Stomach (tissue), 9 donors: ENCODE measurements around the gene ARHGEF12. TPM values are rescaled to one million over a fixed set of nuclear protein-coding genes. Genes with fewer than 3 reads are reported as not detected.
"Not testable (repeated sequence)": the region's sequence is repeated elsewhere in the genome, so short reads cannot be mapped to it uniquely, and the experiment has no call there.

ENCODE experiments used
- DNase-seq, 2 donors: peaks; one replicate each; pipeline versions ENCODE4 v3.0.0 to v3.0.0-alpha.2; 2013 to 2019
- H3K27ac ChIP-seq, 5 donors: fragments of 200-600 bp in 4 of 5; sonication (generic) in 4 of 5; one replicate each; pipeline ENCODE4 v1.5.1; 2013 to 2019; ENCODE audit warnings: mild to moderate bottlenecking in 1 of 5, moderate library complexity in 1 of 5
- H3K27me3 ChIP-seq, 3 donors: fragments of 200-600 bp; sonication (generic); one replicate each; pipeline ENCODE4 v1.5.1; 2017 to 2019; ENCODE audit warnings: mixed run types in 1 of 3
- H3K36me3 ChIP-seq, 4 donors: fragments of 200-600 bp; sonication (generic); 1 replicate in 3 of 4; 2 replicates in 1 of 4; pipeline ENCODE4 v1.5.1; 2016 to 2019
- H3K4me1 ChIP-seq, 4 donors: fragments of 200-600 bp; sonication (generic); one replicate each; pipeline ENCODE4 v1.5.1; 2016 to 2019
- H3K4me3 ChIP-seq, 4 donors: fragments of 200-600 bp; sonication (generic) in 3 of 4; one replicate each; pipeline ENCODE4 v1.5.1; 2016 to 2019; ENCODE audit warnings: mild to moderate bottlenecking in 1 of 4
- H3K9me3 ChIP-seq, 4 donors: fragments of 200-600 bp; sonication (generic); one replicate each; pipeline ENCODE4 v1.5.1; 2016 to 2019
- EP300 ChIP-seq: sonication (generic); formaldehyde crosslinking; IDR thresholded peaks from one replicate; pipeline ENCODE4 v1.6.1; 2017; ENCODE audit warnings: antibody characterized with exemption
- POLR2A ChIP-seq, 4 donors: fragments of 450-650 bp; IDR thresholded peaks; one replicate each; pipeline ENCODE4 v1.6.1; 2016; ENCODE audit warnings: antibody characterized with exemption in 4 of 4, control low read depth in 2 of 4, mild to moderate bottlenecking in 1 of 4, moderate library complexity in 1 of 4
- POLR2AphosphoS5 ChIP-seq, 3 donors: sonication (generic); formaldehyde crosslinking; IDR thresholded peaks; one replicate each; pipeline ENCODE4 v1.6.1; 2016; ENCODE audit warnings: antibody characterized with exemption in 3 of 3
- WGBS, 5 donors: extraction: QIAGEN DNeasy Blood & Tissue Kit in 3 of 5; methylation state at CpG; one replicate each; pipeline versions ENCODE4 v1.1.5 to v1.1.7; 2013 to 2018; 5-methylcytosine and 5-hydroxymethylcytosine counted together
- intact Hi-C: fragments of 100-400 bp; cut with DNase I; formaldehyde crosslinking; loops from one replicate; pipeline ENCODE4 v1.15.1; 2023; ENCODE audit warnings: low total_unique reads
- polyA plus RNA-seq, 3 donors: library from polyadenylated mRNA; stranded (reverse); fragments of 200-250 nt; gene quantifications; one replicate each; pipeline ENCODE4 v1.2.3, GENCODE V29; 2013
- total RNA-seq, 5 donors: library from RNA; depleted of rRNA; stranded (reverse); fragments of >200 nt; gene quantifications; one replicate each; pipeline versions ENCODE4 v1.1.0 to v1.2.3, GENCODE V29; 2014 to 2016
- TF ChIP-seq, protein P1 (sequence below), 7 experiments: fragments of 450-650 bp in 4 of 7; fragments of 200-600 bp in 3 of 7; sonication (generic) in 3 of 7; IDR thresholded peaks; one replicate each; pipeline ENCODE4 v1.5.1; 2016 to 2019; ENCODE audit warnings: antibody characterized with exemption in 7 of 7, control low read depth in 2 of 7, mild to moderate bottlenecking in 1 of 7
- donor health status: healthy with polysubstance abuse.
- donor health status: Bipolar disorder and iron deficiency.
- donor health status: healthy.

Gene ARHGEF12
- total and polyA plus RNA-seq, 8 donors = 11.5 to 186 (median 43.5) TPM

GRCh38 chr11:120501976-120502755 is 166.0 kb downstream of the ARHGEF12 start:
- TF ChIP-seq, protein P1, sequence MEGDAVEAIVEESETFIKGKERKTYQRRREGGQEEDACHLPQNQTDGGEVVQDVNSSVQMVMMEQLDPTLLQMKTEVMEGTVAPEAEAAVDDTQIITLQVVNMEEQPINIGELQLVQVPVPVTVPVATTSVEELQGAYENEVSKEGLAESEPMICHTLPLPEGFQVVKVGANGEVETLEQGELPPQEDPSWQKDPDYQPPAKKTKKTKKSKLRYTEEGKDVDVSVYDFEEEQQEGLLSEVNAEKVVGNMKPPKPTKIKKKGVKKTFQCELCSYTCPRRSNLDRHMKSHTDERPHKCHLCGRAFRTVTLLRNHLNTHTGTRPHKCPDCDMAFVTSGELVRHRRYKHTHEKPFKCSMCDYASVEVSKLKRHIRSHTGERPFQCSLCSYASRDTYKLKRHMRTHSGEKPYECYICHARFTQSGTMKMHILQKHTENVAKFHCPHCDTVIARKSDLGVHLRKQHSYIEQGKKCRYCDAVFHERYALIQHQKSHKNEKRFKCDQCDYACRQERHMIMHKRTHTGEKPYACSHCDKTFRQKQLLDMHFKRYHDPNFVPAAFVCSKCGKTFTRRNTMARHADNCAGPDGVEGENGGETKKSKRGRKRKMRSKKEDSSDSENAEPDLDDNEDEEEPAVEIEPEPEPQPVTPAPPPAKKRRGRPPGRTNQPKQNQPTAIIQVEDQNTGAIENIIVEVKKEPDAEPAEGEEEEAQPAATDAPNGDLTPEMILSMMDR (IDR thresholded peaks at IDR 0.05) = no peak
- TF ChIP-seq EP300 (no peak), POLR2AphosphoS5 (IDR thresholded peaks at IDR 0.05) (no peak), POLR2A (IDR thresholded peaks at IDR 0.05) (no peak)
- no peak overlapping the region for H3K4me3 ChIP-seq
- 48 to 59% (median 56%) methylated on average over 5 of the region's 5 CpGs for WGBS, 5 donors
- peaks cover 0 to 52% (median 7%) of the 10 kb centered on the region in 3 donors for H3K27me3 ChIP-seq
- intact Hi-C loops = no loop called here
- H3K9me3 ChIP-seq = no peaks in the 10 kb centered on the region
- peaks cover 0 to 4% (median 0%) of the 10 kb centered on the region in 4 donors for H3K4me1 ChIP-seq
- no peak overlapping the region for H3K27ac ChIP-seq
- DNase-seq = no peak
- H3K36me3 ChIP-seq = no peaks in the 10 kb centered on the region

DNA sequence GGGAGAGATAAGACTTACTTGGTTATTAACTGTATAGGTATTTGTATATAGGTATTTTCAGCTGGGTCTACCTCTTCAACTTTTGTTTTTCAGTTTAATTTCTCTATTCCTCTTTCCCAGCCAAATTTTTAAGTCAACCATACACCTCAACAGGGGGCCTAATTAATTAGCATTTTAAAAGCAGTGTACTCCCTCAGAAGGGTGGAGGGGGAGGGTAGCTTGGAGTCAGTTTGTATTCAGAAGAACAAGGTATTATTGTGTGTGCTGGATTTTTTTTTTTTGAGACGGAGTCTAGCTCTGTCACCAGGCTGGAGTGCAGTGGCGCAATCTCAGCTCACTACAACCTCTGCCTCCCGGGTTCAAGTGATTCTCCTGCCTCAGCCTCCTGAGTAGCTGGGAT is 167.3 kb downstream of the ARHGEF12 start:
- WGBS, 5 donors = 53 to 70% (median 61%) methylated on average over 2 to 3 of the region's 3 CpGs
- H3K27ac ChIP-seq, H3K4me3 ChIP-seq, DNase-seq, H3K36me3 ChIP-seq, H3K4me1 ChIP-seq, H3K9me3 ChIP-seq, intact Hi-C loops: not testable (repeated sequence)
- peaks cover 0 to 65% (median 10%) of the 10 kb centered on the region in 3 donors for H3K27me3 ChIP-seq

DNA sequence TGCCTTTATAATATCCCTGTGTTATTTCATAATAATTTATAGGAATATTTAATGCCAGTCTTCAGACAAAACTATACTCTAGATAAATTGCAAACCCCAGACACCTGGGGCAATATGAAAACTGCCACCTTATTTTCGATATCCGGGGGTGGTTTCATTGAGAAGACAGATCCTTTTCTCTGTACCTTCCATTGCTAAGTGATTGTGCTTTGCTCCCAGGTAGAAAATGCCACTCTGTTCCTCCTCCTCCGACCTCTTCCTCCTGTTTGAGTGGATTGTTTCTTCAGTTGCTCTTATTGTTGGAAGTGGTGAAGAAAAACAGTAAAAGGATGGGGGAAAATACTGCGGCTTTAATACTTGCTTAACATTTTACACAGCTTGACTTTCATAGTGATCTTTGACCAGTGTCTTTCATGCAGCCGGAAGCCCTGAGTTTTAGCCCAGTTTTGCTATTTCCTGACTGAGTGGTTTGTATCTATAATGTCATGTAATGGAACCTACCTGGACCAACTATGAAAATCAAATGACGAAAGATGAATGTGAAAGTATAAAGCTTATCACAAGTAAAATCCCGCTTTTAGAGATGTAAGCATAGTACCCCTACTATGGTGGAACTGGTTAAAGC is 169.7 kb downstream of the ARHGEF12 start:
- Histone ChIP-seq H3K4me3 (no peak overlapping the region), H3K9me3 (no peaks in the 10 kb centered on the region), H3K27ac (no peak overlapping the region), H3K27me3 (peaks cover 0 to 89% (median 32%) of the 10 kb centered on the region in 3 donors), H3K36me3 (no peaks in the 10 kb centered on the region), H3K4me1 (peaks cover 0 to 4% (median 0%) of the 10 kb centered on the region in 4 donors)
- no peak for DNase-seq
- 79 to 85% (median 85%) methylated on average over 7 of the region's 7 CpGs for WGBS, 5 donors
- TF ChIP-seq, protein P1 (IDR thresholded peaks at IDR 0.05) = no peak
- intact Hi-C loops = loop anchor here (5.0 kb wide), 1 partner anchor 296 kb away; no protein-coding TSS in a partner anchor

DNA sequence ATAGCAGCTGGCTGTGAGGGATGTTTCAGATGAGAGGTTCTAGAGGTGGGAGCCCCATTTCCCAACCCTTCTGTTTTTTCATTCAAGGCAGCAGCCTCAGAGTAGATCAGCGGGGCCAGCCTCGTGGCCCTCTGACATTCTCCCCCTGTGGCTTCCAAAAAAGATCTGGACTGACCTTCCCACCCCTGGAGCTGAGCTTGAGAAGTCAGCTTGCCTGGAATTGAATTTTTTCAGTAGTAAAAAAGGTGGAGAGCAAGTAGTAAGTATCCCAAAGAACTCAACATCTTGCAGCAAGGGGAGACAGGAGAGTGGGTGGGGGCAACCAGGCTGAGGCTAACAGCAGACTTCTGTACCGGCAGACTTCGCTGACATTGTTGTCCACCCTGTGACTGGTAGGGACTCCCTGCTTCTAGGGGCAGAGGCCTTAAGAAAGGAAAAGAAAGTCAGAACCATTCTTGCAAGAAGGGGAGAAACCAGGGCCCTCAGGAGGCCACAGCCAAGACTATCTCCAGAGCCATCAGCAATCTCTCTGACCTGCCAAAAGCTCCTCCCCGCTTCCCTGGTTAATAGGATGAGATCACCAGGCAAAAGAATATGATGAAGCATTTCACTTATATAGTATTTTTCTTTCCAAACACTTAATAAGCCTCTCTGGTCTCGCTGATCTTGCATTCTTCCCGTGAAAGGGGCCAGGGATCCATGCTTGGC is 173.3 kb downstream of the ARHGEF12 start:
- Histone ChIP-seq H3K9me3 (no peaks in the 10 kb centered on the region), H3K4me1 (peaks cover 0 to 14% (median 6%) of the 10 kb centered on the region in 4 donors), H3K36me3 (no peaks in the 10 kb centered on the region), H3K4me3 (no peak overlapping the region), H3K27me3 (peaks cover 0 to 95% (median 50%) of the 10 kb centered on the region in 3 donors), H3K27ac (no peak overlapping the region)
- TF ChIP-seq POLR2A (IDR thresholded peaks at IDR 0.05) (no peak), POLR2AphosphoS5 (IDR thresholded peaks at IDR 0.05) (no peak), EP300 (no peak)
- TF ChIP-seq, protein P1 (IDR thresholded peaks at IDR 0.05) = no peak
- intact Hi-C loops = loop anchor here (5.0 to 10.0 kb wide), 3 partner anchors 178 to 685 kb away; no protein-coding TSS in a partner anchor
- 73 to 88% (median 79%) methylated on average over 7 of the region's 7 CpGs for WGBS, 5 donors
- DNase-seq = no peak
